ENCODE data around the gene MITD1.
A peak's percentile ranks its signal among the peaks of the same experiment; 100 is the strongest.
"Not testable (repeated sequence)": the region's sequence is repeated elsewhere in the genome, so short reads cannot be mapped to it uniquely, and the experiment has no call there.

The MITD1 gene

GRCh38 chr2:99154643-99155536, 26.0 kb downstream of the MITD1 start, which contains the start of the genes LIPT1 and TSGA10:
Gene LIPT1, plus strand, starts transcription at chr2:99154967. Its CDS starts 6,991 bp downstream, at chr2:99161958.
Gene TSGA10, minus strand, starts transcription at chr2:99154942. Its CDS starts 45,503 bp downstream, at chr2:99109439.
- DNase-seq, result peak; percentile 33 to 92 (median 85)

GRCh38 chr2:99153921-99154604, 26.8 kb downstream of the MITD1 start:
- DNase-seq, result peak in 5 of 14 donors; percentile 3 to 71 (median 9)

GRCh38 chr2:99152199-99152895, 28.5 kb downstream of the MITD1 start:
- no peak for DNase-seq

GRCh38 chr2:99150706-99151105, 30.2 kb downstream of the MITD1 start:
- no peak for DNase-seq

- peak; percentile 55 to 100 (median 88) for DNase-seq
Measured at GRCh38 chr2:99141110-99142108, 39.4 kb downstream of the MITD1 start, which contains the start of gene C2orf15. Gene C2orf15, plus strand, starts transcription at chr2:99141707. Its CDS starts 8,852 bp downstream, at chr2:99150559.

GRCh38 chr2:99140860-99141109, 40.1 kb downstream of the MITD1 start:
- DNase-seq, result no peak

- DNase-seq, result no peak
Measured at GRCh38 chr2:99140056-99140859, 40.6 kb downstream of the MITD1 start.

GRCh38 chr2:99139003-99139402, 41.9 kb downstream of the MITD1 start:
- no peak for DNase-seq

- DNase-seq, result not testable (repeated sequence)
Measured at GRCh38 chr2:99135044-99135556, 45.8 kb downstream of the MITD1 start.

GRCh38 chr2:99127981-99128380, 52.9 kb downstream of the MITD1 start:
- no peak for DNase-seq

All from C1 segment of cervical spinal cord (tissue), 14 donors.